Heart left ventricle (tissue), 16 donors: Measurements from ENCODE around the gene AASDH. TPM values are rescaled to one million over a fixed set of nuclear protein-coding genes. Genes with fewer than 3 reads are reported as not detected.

Source experiments
- ATAC-seq, 4 donors: fragments of 200-7000 bp; cut with Tn5 transposase; one replicate each; pipeline ENCODE4 v1.9.1; 2020 to 2022; ENCODE audit warnings: moderate library complexity in 4 of 4, mild to moderate bottlenecking in 3 of 4, moderate number of reproducible peaks in 1 of 4
- DNase-seq, 5 donors: peaks; one replicate each; pipeline ENCODE4 v3.0.0-alpha.2; 2020
- H3K27ac ChIP-seq, 12 donors: fragments of 200-600 bp; sonication (generic) in 4 of 12; one replicate each; pipeline versions ENCODE4 v1.5.0 to v1.8.0; 2016 to 2022; ENCODE audit warnings: mild to moderate bottlenecking in 2 of 12
- H3K27me3 ChIP-seq, 9 donors: fragments of 200-600 bp; sonication (generic) in 2 of 9; one replicate each; pipeline versions ENCODE4 v1.5.1 to v1.8.0; 2016 to 2022; ENCODE audit warnings: mild to moderate bottlenecking in 3 of 9
- H3K36me3 ChIP-seq, 9 donors: fragments of 200-600 bp; sonication (generic) in 2 of 9; one replicate each; pipeline versions ENCODE4 v1.5.0 to v1.8.0; 2018 to 2022; ENCODE audit warnings: mild to moderate bottlenecking in 2 of 9
- H3K4me1 ChIP-seq, 12 donors: fragments of 200-600 bp; sonication (generic) in 4 of 12; one replicate each; pipeline versions ENCODE4 v1.5.0 to v1.8.0; 2016 to 2022; ENCODE audit warnings: mild to moderate bottlenecking in 3 of 12
- H3K4me3 ChIP-seq, 12 donors: fragments of 200-600 bp; sonication (generic) in 4 of 12; one replicate each; pipeline versions ENCODE4 v1.5.0 to v1.8.0; 2017 to 2022; ENCODE audit warnings: mild to moderate bottlenecking in 9 of 12, moderate library complexity in 4 of 12
- H3K9me3 ChIP-seq, 12 donors: fragments of 200-600 bp; sonication (generic) in 4 of 12; one replicate each; pipeline versions ENCODE4 v1.5.0 to v1.8.0; 2016 to 2022; ENCODE audit warnings: mild to moderate bottlenecking in 1 of 12
- CTCF ChIP-seq, 12 donors: fragments of 200-600 bp; sonication (generic) in 4 of 12; IDR thresholded peaks; one replicate each; pipeline versions ENCODE4 v1.5.0 to v1.8.0; 2018 to 2022; ENCODE audit warnings: antibody characterized with exemption in 12 of 12, mild to moderate bottlenecking in 5 of 12
- POLR2A ChIP-seq, 2 donors: fragments of 450-650 bp; IDR thresholded peaks; one replicate each; pipeline ENCODE4 v1.6.1; 2017; ENCODE audit warnings: antibody characterized with exemption in 2 of 2, mild to moderate bottlenecking in 2 of 2, moderate library complexity in 2 of 2
- WGBS, 4 donors: extraction: QIAGEN DNeasy Blood & Tissue Kit in 2 of 4; methylation state at CpG; one replicate each; pipeline versions ENCODE4 v1.1.5 to v1.1.7; 2013 to 2018; 5-methylcytosine and 5-hydroxymethylcytosine counted together
- intact Hi-C, 10 donors: fragments of 100-400 bp; cut with DNase I; formaldehyde crosslinking; loops; one replicate each; pipeline versions ENCODE4 v1.11.1 to v1.14.2; 2022
- polyA plus RNA-seq, 2 donors: library from polyadenylated mRNA; stranded (reverse); fragments of 200-250 nt; gene quantifications; one replicate each; pipeline ENCODE4 v1.2.3, GENCODE V29; 2013
- total RNA-seq, 9 donors: library from RNA; depleted of rRNA in 2 of 9; stranded (reverse); fragments of >200 nt in 2 of 9; fragmentation: NEBNext Ultra II Directional in 3 of 9; extraction: Animal tissue kit (Norgen Biotek cat#: 25700) in 3 of 9; gene quantifications; one replicate each; pipeline versions ENCODE4 v1.1.0 to v1.2.4, GENCODE V29; 2016 to 2023
- donor health status: ischemic (EF 13 %, LVEDD 7.1; RV severe dilation, severe dysfunction).
- donor health status: healthy with polysubstance abuse.
- donor health status: DM: no; HTN: yes; CAD: no.
- donor health status: DM: no; HTN: no; CAD: no.
- donor health status: ischemic (EF 25% LVEDD 6.9; RV normal size, moderate dysfunction).
- donor health status: ischemic (EF 25% LVEDD 5.7; RV mildly dilated, moderate dysfunction).
- donor health status: healthy.
- donor health status: DM: yes; HTN: yes; CAD: no.
- donor health status: ischemic (EF 35%, LVEDD 5.7; RV mildly dilated, moderate dysfunction).
- donor health status: nonischemic (EF 11% LVEDD 7.7; RV severe dilation, severe dysfunction).
- donor health status: DM: yes; HTN: yes; CAD: no.
- donor health status: PGD.
- donor health status: ischemic (EF 29% LVEDD 5.4; RV normal size, mild dysfunction).
- donor health status: nonischemic (EF 23%, LVEDD 6.1; RV moderate dilation, normal function).

AASDH gene
- total and polyA plus RNA-seq, 11 donors: 2.4 to 11.7 (median 5.2) TPM

GRCh38 chr4:56330691-56331090 lies 56.6 kb downstream of the AASDH start:
- ATAC-seq (no peak), DNase-seq (no peak)
- no peaks in the 10 kb centered on the region for H3K9me3 ChIP-seq
- TF ChIP-seq POLR2A (IDR thresholded peaks at IDR 0.05) (no peak), CTCF (IDR thresholded peaks at IDR 0.05) (no peak)
- H3K36me3 ChIP-seq: no peaks in the 10 kb centered on the region
- H3K27me3 ChIP-seq: no peaks in the 10 kb centered on the region
- H3K27ac ChIP-seq: no peak overlapping the region
- intact Hi-C loops: no loop called here
- H3K4me3 ChIP-seq: no peak overlapping the region
- H3K4me1 ChIP-seq: peaks cover 0 to 4% (median 0%) of the 10 kb centered on the region in 12 donors
- WGBS, 4 donors: 62 to 67% (median 64%) methylated on average over 2 of the region's 2 CpGs

DNA sequence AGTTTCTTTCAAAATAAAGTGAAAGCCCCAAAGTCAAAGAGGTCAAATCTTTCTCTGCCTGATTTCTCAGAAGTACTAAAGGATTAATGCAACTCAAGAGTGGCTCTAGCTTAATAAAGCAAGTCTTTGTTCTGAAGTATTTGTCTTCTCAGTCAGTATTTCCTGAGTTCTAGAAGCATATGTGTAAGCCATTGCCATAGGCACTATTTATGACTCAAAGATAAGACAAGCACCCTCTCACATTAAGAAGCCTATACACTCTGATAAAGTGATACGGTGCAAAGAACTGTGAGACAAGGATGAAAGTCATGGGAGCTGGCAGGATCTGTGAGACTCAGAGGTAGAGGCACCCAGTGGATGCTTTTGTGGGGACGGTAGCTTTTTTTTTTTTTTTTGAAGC lies 60.9 kb downstream of the AASDH start:
- no peaks in the 10 kb centered on the region for H3K27me3 ChIP-seq
- H3K27ac ChIP-seq: no peak overlapping the region
- ATAC-seq: no peak
- peaks cover 0 to 4% (median 0%) of the 10 kb centered on the region in 12 donors for H3K4me1 ChIP-seq
- no peaks in the 10 kb centered on the region for H3K9me3 ChIP-seq
- 37 to 48% (median 40%) methylated on average over 2 of the region's 2 CpGs for WGBS, 4 donors
- H3K36me3 ChIP-seq: no peaks in the 10 kb centered on the region
- intact Hi-C loops: no loop called here
- no peak for DNase-seq
- H3K4me3 ChIP-seq: no peak overlapping the region
- no peak for TF ChIP-seq POLR2A (IDR thresholded peaks at IDR 0.05)
- TF ChIP-seq CTCF (IDR thresholded peaks at IDR 0.05): no peak

DNA sequence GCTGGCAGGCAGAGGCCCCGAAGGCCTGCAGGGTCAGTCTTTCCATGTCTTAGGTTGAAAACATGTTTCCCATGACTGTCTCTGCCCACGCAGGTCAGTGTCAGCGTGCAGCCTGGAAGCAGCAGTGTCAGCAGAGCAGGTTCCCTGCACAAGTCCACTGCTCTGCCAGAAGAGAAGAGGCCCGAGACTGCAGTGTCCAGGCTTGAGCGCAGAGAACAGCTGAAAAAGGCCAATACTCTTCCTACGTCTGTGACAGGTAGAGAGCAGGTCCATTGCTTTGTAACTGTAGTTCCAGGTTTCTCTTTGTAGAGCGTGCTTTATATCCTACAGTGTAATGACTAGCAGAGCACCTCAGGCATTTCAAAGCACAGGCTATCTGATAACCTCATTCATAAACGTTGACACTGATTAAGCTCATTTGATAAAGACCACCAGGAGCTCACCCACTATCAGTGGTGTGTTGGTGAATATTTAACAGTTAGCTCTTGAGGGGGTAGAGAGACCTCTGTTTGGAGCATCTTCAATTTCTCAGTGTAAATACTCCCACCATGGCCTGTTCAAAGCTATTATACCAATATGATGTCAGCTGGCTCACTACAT lies 63.2 kb downstream of the AASDH start:
- H3K27ac ChIP-seq: no peak overlapping the region
- H3K9me3 ChIP-seq: no peaks in the 10 kb centered on the region
- intact Hi-C loops: no loop called here
- peaks cover 0 to 2% (median 0%) of the 10 kb centered on the region in 12 donors for H3K4me1 ChIP-seq
- WGBS, 4 donors: 72 to 86% (median 77%) methylated on average over 8 of the region's 8 CpGs
- TF ChIP-seq POLR2A (IDR thresholded peaks at IDR 0.05) (no peak), CTCF (IDR thresholded peaks at IDR 0.05) (no peak)
- no peak for DNase-seq
- ATAC-seq: no peak
- H3K4me3 ChIP-seq: no peak overlapping the region
- H3K27me3 ChIP-seq: no peaks in the 10 kb centered on the region
- H3K36me3 ChIP-seq: no peaks in the 10 kb centered on the region

- H3K4me3 ChIP-seq: no peak overlapping the region
- no peak for DNase-seq
- intact Hi-C loops: no loop called here
- ATAC-seq: no peak
- no peaks in the 10 kb centered on the region for H3K36me3 ChIP-seq
- H3K9me3 ChIP-seq: no peaks in the 10 kb centered on the region
- WGBS, 4 donors: 79 to 93% (median 87%) methylated on average over 10 of the region's 10 CpGs
- H3K4me1 ChIP-seq: no peaks in the 10 kb centered on the region
- H3K27ac ChIP-seq: no peak overlapping the region
- no peaks in the 10 kb centered on the region for H3K27me3 ChIP-seq
- TF ChIP-seq POLR2A (IDR thresholded peaks at IDR 0.05): no peak
- TF ChIP-seq CTCF (IDR thresholded peaks at IDR 0.05): no peak
Measured at GRCh38 chr4:56323327-56323726, 64.0 kb downstream of the AASDH start.
